Thoracic aorta (tissue), 2 donors: ENCODE measurements around the gene CDC7. TPM values are rescaled to one million over a fixed set of nuclear protein-coding genes. Genes with fewer than 3 reads are reported as not detected.

ENCODE experiments used
- ATAC-seq: fragments of 150-250 bp; one replicate; pipeline ENCODE4 v1.8.0; 2017; ENCODE audit warnings: low read depth; ENCODE audit not compliant: insufficient number of reproducible peaks, low FRiP score
- DNase-seq: peaks from one replicate; pipeline ENCODE4 v3.0.0-alpha.2; 2020; ENCODE audit warnings: low spot score
- H3K27ac ChIP-seq, 2 donors: fragments of 200-600 bp; sonication (generic); 1 replicate in 1 of 2; 2 replicates in 1 of 2; pipeline ENCODE4 v1.5.1; 2016; ENCODE audit warnings: mild to moderate bottlenecking in 2 of 2, moderate library complexity in 2 of 2
- H3K27me3 ChIP-seq: fragments of 200-600 bp; sonication (generic); replicated peaks from 2 replicates; pipeline ENCODE4 v1.6.0; 2016; ENCODE audit warnings: mild to moderate bottlenecking; ENCODE audit not compliant: insufficient read depth
- H3K36me3 ChIP-seq: fragments of 200-600 bp; sonication (generic); one replicate; pipeline ENCODE4 v1.5.1; 2016
- H3K4me1 ChIP-seq, 2 donors: fragments of 200-600 bp; sonication (generic); 1 replicate in 1 of 2; 2 replicates in 1 of 2; pipeline versions ENCODE4 v1.5.1 to v1.6.0; 2016; ENCODE audit warnings: low read depth in 2 of 2, mild to moderate bottlenecking in 1 of 2; ENCODE audit not compliant: control insufficient read depth in 1 of 2
- H3K4me3 ChIP-seq: fragments of 200-600 bp; sonication (generic); 2 replicates; pipeline ENCODE4 v1.5.1; 2016; ENCODE audit warnings: mild to moderate bottlenecking
- H3K9me3 ChIP-seq: fragments of 200-600 bp; sonication (generic); 2 replicates; pipeline ENCODE4 v1.5.1; 2016
- CTCF ChIP-seq: fragments of 200-600 bp; sonication (generic); IDR thresholded peaks from one replicate; pipeline ENCODE4 v1.5.1; 2019; ENCODE audit warnings: antibody characterized with exemption
- total RNA-seq, 2 donors: library from RNA; depleted of rRNA; stranded (reverse); fragments of >200 nt; gene quantifications; one replicate each; pipeline versions ENCODE4 v1.1.0 to v1.2.3, GENCODE V29; 2016

Gene CDC7
- total RNA-seq, 2 donors from 2014 or later = 0.14 to 2.1 TPM

DNA sequence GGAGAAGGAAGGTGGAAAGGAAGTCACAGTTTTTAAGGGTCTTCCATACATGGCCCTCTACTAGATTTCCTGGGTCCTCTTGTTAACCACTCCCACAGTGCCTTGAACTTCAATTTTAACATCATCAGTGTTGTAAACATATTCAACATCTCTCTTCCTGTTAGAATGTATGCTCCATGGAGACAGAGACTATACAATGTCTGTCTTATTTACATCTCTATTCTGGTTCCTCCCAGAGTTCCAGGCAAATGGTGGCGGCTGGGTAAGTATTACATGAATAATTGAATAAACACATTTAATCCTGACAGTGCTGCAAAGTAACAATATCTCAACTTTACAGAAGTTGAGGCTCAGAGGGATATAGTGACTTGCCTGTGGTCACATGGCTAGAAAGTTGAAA is 40.3 kb downstream of the CDC7 start:
- TF ChIP-seq CTCF = no peak
- H3K4me1 ChIP-seq = no peaks in the 10 kb centered on the region
- H3K36me3 ChIP-seq = no peaks in the 10 kb centered on the region
- no peaks in the 10 kb centered on the region for H3K9me3 ChIP-seq
- H3K27ac ChIP-seq = no peak overlapping the region
- no peaks in the 10 kb centered on the region for H3K27me3 ChIP-seq
- no peak overlapping the region for H3K4me3 ChIP-seq
- DNase-seq (no peak), ATAC-seq (no peak)

- H3K27ac ChIP-seq = no peak overlapping the region
- DNase-seq (no peak), ATAC-seq (no peak)
- H3K27me3 ChIP-seq = no peaks in the 10 kb centered on the region
- H3K4me1 ChIP-seq = no peaks in the 10 kb centered on the region
- H3K36me3 ChIP-seq = no peaks in the 10 kb centered on the region
- no peak for TF ChIP-seq CTCF
- no peak overlapping the region for H3K4me3 ChIP-seq
- no peaks in the 10 kb centered on the region for H3K9me3 ChIP-seq
Measured at GRCh38 chr1:91541918-91542533, 41.4 kb downstream of the CDC7 start.

GRCh38 chr1:91545506-91546300 is 45.1 kb downstream of the CDC7 start:
- no peak for ATAC-seq
- H3K36me3 ChIP-seq = no peaks in the 10 kb centered on the region
- DNase-seq = no peak
- no peak overlapping the region for H3K4me3 ChIP-seq
- H3K4me1 ChIP-seq = no peaks in the 10 kb centered on the region
- TF ChIP-seq CTCF = no peak
- no peaks in the 10 kb centered on the region for H3K27me3 ChIP-seq
- H3K27ac ChIP-seq = no peak overlapping the region
- H3K9me3 ChIP-seq = no peaks in the 10 kb centered on the region

- Histone ChIP-seq H3K27me3 (no peaks in the 10 kb centered on the region), H3K4me1 (no peaks in the 10 kb centered on the region), H3K9me3 (no peaks in the 10 kb centered on the region), H3K4me3 (no peak overlapping the region), H3K27ac (no peak overlapping the region), H3K36me3 (no peaks in the 10 kb centered on the region)
- DNase-seq (no peak), ATAC-seq (no peak)
- no peak for TF ChIP-seq CTCF
Measured at GRCh38 chr1:91546301-91546581, 45.6 kb downstream of the CDC7 start.

- H3K36me3 ChIP-seq = no peaks in the 10 kb centered on the region
- H3K4me3 ChIP-seq = peak overlapping the region; percentile 30
- no peaks in the 10 kb centered on the region for H3K27me3 ChIP-seq
- no peak for TF ChIP-seq CTCF
- H3K4me1 ChIP-seq = no peaks in the 10 kb centered on the region
- no peak overlapping the region for H3K27ac ChIP-seq
- ATAC-seq = no peak
- no peak for DNase-seq
- H3K9me3 ChIP-seq = no peaks in the 10 kb centered on the region
Measured at GRCh38 chr1:91546876-91547275, 46.2 kb downstream of the CDC7 start.
